Activated T-cell treated with anti-CD3 and anti-CD28 coated beads, Interleukin-2, amount 50 U/mL, for 1 hour (primary cell): ENCODE measurements around the gene NPAS3.

Experiments used
- DNase-seq: peaks from one replicate; pipeline ENCODE4 v3.0.0-alpha.2; 2020

Gene NPAS3

GRCh38 chr14:32938719-32939253, at the start of gene NPAS3:
Gene NPAS3, plus strand, starts transcription at chr14:32938879.
- DNase-seq: no peak

GRCh38 chr14:32896979-32897697, 41.5 kb upstream of the NPAS3 start:
- DNase-seq: no peak

GRCh38 chr14:32897698-32898064, 41.0 kb upstream of the NPAS3 start:
- no peak for DNase-seq

- no peak for DNase-seq
These were observed 39.8 kb upstream of the NPAS3 start for GRCh38 chr14:32898876-32899275.

- no peak for DNase-seq
These were observed 38.1 kb upstream of the NPAS3 start for GRCh38 chr14:32900547-32900946.

GRCh38 chr14:32905013-32905412, 33.7 kb upstream of the NPAS3 start:
- DNase-seq: no peak

- no peak for DNase-seq
These were observed 32.0 kb upstream of the NPAS3 start for GRCh38 chr14:32906672-32907071.

- no peak for DNase-seq
These were observed 30.2 kb upstream of the NPAS3 start for GRCh38 chr14:32908196-32909084.

- DNase-seq: no peak
These were observed 25.0 kb upstream of the NPAS3 start for GRCh38 chr14:32913725-32914124.

- no peak for DNase-seq
These were observed 24.3 kb upstream of the NPAS3 start for GRCh38 chr14:32914391-32914790.

GRCh38 chr14:32920696-32921276, 17.9 kb upstream of the NPAS3 start:
- no peak for DNase-seq

- DNase-seq: no peak
These were observed 13.2 kb upstream of the NPAS3 start for GRCh38 chr14:32925439-32925838.

GRCh38 chr14:32932302-32932913, 6.3 kb upstream of the NPAS3 start:
- DNase-seq: no peak

GRCh38 chr14:32932914-32933628, 5.6 kb upstream of the NPAS3 start:
- DNase-seq: no peak

GRCh38 chr14:32933629-32934072, 5.0 kb upstream of the NPAS3 start:
- no peak for DNase-seq

GRCh38 chr14:32934073-32934880, 4.4 kb upstream of the NPAS3 start:
- no peak for DNase-seq

- no peak for DNase-seq
These were observed 3.6 kb upstream of the NPAS3 start for GRCh38 chr14:32934881-32935633.

GRCh38 chr14:32939254-32940065, 781 bp downstream of the NPAS3 start:
- DNase-seq: no peak

- DNase-seq: no peak
These were observed 1.5 kb downstream of the NPAS3 start for GRCh38 chr14:32940066-32940651.
